ENCODE measurements around the gene CITED4. TPM values are rescaled to one million over a fixed set of nuclear protein-coding genes. Genes with fewer than 3 reads are reported as not detected.

The CITED4 gene
- total RNA-seq, 1 experiment from 2014 or later = 10.6 TPM

DNA sequence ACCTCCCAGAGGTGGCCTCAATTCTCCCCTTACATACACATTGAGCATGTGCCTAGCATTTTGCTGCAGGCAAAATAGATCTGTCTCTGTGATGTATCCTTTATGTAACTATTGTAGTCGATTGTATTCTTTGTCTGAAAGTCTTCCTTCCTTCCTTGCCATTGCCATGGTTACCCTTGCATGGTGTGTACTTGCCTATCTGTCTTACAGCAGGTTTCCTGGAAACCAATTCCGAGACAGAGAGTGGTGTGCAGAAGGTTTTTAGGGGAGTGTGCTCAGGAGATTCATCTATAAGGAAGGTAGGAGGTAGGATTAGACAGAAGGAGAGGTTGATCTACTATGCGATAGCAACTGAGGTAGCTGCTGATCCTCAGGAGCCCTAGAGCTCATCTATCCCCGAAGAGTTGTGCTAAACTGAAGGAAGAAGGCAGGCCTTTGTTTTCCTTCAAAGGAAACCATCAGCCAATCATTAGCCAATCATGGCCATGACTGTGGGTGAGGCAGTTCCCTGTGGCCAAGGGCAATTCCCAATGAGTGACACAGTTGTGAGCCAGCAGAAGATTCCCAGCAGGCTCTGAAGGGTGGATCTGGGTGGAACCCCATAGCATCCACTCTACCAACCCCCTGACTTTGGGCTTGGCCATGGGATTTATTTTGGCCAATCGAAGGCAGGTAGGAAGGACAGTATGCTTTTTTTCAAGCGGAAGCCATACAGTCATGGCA lies 15.0 kb downstream of the CITED4 start:
- no peak overlapping the region for H3K4me3 ChIP-seq (ENCODE audit: low read length)
- TF ChIP-seq EZH2 (IDR thresholded peaks at IDR 0.05; ENCODE audit: low read length, unreplicated experiment) (no peak), EZH2phosphoT487 (IDR thresholded peaks at IDR 0.05; ENCODE audit: borderline replicate concordance, low read length) (no peak)
- TF ChIP-seq, protein P1, sequence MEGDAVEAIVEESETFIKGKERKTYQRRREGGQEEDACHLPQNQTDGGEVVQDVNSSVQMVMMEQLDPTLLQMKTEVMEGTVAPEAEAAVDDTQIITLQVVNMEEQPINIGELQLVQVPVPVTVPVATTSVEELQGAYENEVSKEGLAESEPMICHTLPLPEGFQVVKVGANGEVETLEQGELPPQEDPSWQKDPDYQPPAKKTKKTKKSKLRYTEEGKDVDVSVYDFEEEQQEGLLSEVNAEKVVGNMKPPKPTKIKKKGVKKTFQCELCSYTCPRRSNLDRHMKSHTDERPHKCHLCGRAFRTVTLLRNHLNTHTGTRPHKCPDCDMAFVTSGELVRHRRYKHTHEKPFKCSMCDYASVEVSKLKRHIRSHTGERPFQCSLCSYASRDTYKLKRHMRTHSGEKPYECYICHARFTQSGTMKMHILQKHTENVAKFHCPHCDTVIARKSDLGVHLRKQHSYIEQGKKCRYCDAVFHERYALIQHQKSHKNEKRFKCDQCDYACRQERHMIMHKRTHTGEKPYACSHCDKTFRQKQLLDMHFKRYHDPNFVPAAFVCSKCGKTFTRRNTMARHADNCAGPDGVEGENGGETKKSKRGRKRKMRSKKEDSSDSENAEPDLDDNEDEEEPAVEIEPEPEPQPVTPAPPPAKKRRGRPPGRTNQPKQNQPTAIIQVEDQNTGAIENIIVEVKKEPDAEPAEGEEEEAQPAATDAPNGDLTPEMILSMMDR (conservative IDR thresholded peaks at IDR 0.05; ENCODE audit: low read depth, low read length) = no peak
- CTCF ChIA-PET = interaction anchor here (1.1 kb wide), 1 partner anchor 156 kb away, joined by 5 read pairs; no protein-coding TSS in a partner anchor
- H3K27ac ChIP-seq (ENCODE audit: low read length) = no peak overlapping the region
- BruUV-seq (replicated peaks) = no TSS peak
- H3K27me3 ChIP-seq (ENCODE audit: low read length) = no peaks in the 10 kb centered on the region
- no peak overlapping the region for H3K4me2 ChIP-seq (ENCODE audit: low read length)
- POLR2A ChIA-PET (ENCODE audit: unreplicated experiment) = no interaction called here
- no peaks in the 10 kb centered on the region for H3K36me3 ChIP-seq (ENCODE audit: low read depth, low read length)
- H3K9me3 ChIP-seq (ENCODE audit: low read length) = no peaks in the 10 kb centered on the region
- no peaks in the 10 kb centered on the region for H3F3A ChIP-seq (ENCODE audit: low read length, unreplicated experiment)
- H3K4me1 ChIP-seq (ENCODE audit: insufficient read depth, low read length) = no peaks in the 10 kb centered on the region
- ATAC-seq (no peak), DNase-seq (peak; percentile 38)
- intact Hi-C loops (cut with micrococcal nuclease) = no loop called here
- H2AFZ ChIP-seq (ENCODE audit: low read length) = no peak overlapping the region
- H4K20me1 ChIP-seq (ENCODE audit: low read length) = no peaks in the 10 kb centered on the region
- no peaks in the 10 kb centered on the region for H3K9me2 ChIP-seq (replicated peaks; ENCODE audit: low read length)
- H3K9ac ChIP-seq (ENCODE audit: low read length) = no peak overlapping the region
- H3K79me2 ChIP-seq (ENCODE audit: low read length) = no peaks in the 10 kb centered on the region

DNA sequence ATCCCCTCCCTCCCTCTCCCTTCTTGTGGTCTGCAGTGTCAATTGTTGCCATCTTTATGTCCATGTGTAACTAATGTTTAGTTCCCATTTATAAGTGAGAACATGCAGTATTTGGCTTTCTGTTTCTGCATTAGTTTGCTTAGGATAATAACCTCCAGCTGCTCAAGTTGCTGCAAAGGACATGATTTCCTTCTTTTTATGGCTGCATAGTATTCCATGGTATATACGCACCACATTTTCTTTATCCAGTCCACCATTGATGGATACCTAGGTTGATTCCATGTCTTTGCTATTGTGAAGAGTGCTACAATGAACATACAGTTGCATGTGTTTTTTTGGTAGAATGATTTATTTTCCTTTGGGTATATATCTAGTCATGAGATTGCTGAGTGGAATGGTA lies 16.3 kb downstream of the CITED4 start:
- Histone ChIP-seq H3K9ac (ENCODE audit: low read length) (no peak overlapping the region), H3F3A (ENCODE audit: low read length, unreplicated experiment) (no peaks in the 10 kb centered on the region), H4K20me1 (ENCODE audit: low read length) (no peaks in the 10 kb centered on the region), H3K27ac (ENCODE audit: low read length) (no peak overlapping the region), H2AFZ (ENCODE audit: low read length) (no peak overlapping the region), H3K36me3 (ENCODE audit: low read depth, low read length) (no peaks in the 10 kb centered on the region), H3K27me3 (ENCODE audit: low read length) (no peaks in the 10 kb centered on the region), H3K4me1 (ENCODE audit: insufficient read depth, low read length) (no peaks in the 10 kb centered on the region), H3K9me3 (ENCODE audit: low read length) (no peaks in the 10 kb centered on the region), H3K4me3 (ENCODE audit: low read length) (no peak overlapping the region), H3K79me2 (ENCODE audit: low read length) (no peaks in the 10 kb centered on the region), H3K9me2 (replicated peaks; ENCODE audit: low read length) (no peaks in the 10 kb centered on the region), H3K4me2 (ENCODE audit: low read length) (no peak overlapping the region)
- CTCF ChIA-PET = no interaction called here
- DNase-seq (no peak), ATAC-seq (no peak)
- BruUV-seq (replicated peaks) = no TSS peak
- TF ChIP-seq EZH2 (IDR thresholded peaks at IDR 0.05; ENCODE audit: low read length, unreplicated experiment) = no peak
- TF ChIP-seq EZH2phosphoT487 (IDR thresholded peaks at IDR 0.05; ENCODE audit: borderline replicate concordance, low read length) = no peak
- TF ChIP-seq, protein P1 (conservative IDR thresholded peaks at IDR 0.05; ENCODE audit: low read depth, low read length) = no peak
- POLR2A ChIA-PET (ENCODE audit: unreplicated experiment) = no interaction called here
- intact Hi-C loops (cut with micrococcal nuclease) = no loop called here

Measured in PC-3 (cell line).